Measurements from ENCODE around the gene PTPRN.
"Not testable (repeated sequence)": the region's sequence is repeated elsewhere in the genome, so short reads cannot be mapped to it uniquely, and the experiment has no call there.

PTPRN gene

DNA sequence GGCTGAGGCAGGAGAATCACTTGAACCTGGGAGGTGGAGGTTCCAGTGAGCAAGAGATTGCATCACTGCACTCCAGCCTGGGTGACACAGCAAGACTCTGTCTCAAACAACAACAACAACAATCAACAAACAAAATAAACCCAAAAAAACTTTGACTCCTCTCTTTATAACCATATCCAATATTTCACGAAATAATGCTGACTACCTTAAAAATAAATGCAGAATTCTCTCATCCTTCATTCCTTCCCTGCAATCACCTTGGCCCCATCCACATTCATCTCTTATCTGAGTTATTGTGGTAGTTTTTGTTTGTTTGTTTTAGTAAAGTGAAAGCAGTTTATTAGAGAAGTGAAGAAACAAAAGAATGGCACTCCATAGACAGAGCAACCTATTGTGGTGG, 3.2 kb downstream of the PTPRN start:
- DNase-seq = no peak

- DNase-seq = no peak
Observed at GRCh38 chr2:219304223-219304622, 5.0 kb downstream of the PTPRN start.

DNA sequence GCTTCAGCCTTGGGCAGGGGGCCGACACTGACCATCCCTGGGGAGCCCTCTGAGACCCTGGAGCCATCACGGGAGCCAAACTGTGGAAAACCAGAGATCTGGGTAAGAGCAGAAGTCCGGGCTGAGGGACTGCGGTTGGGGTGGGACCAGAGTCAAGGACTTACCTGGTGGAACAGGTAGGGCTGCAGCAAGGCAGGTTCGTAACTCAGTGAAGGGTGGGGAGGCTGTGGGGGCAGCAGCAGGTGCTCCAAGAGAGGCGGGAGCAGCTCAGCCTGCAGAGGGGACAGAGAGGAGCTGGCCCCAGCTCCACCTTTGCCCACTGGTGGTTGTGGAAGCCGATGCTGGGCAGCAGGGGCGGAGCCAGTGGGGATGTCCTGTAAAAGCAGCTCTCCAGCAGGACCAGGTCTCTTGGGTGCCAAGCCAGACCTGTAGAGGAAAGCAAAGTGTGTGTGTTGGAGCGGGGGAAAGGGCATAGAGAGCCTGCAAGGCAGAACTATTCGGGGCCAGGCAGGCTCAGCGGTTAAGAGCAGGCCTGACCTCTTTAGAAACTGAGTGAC, 6.7 kb downstream of the PTPRN start:
- DNase-seq = no peak

DNA sequence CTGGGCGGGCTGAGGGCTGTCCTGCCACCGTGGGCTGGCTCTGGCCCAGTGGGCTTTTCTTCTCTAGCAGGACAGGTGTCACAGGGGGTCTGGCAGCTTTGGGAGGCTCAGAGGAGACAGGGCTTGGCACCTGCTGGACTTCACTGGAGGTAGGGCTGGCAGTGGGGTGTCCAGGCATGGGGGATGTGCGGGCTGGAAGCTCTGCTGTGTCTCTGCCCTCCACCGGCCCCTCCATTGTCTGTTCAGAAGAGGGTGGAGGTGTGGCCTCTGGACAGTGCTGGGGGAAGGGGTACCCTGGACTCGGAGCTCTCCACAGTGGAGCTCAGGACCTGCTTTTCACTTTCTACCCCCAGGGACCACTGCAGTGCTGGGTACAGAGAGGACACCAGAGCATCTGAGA, 9.2 kb downstream of the PTPRN start:
- no peak for DNase-seq

- DNase-seq = no peak
Observed at GRCh38 chr2:219299372-219299760, 9.8 kb downstream of the PTPRN start.

GRCh38 chr2:219298759-219299371, 10.3 kb downstream of the PTPRN start:
- peak; percentile 47 for DNase-seq

- no peak for DNase-seq
Observed at GRCh38 chr2:219297766-219298456, 11.3 kb downstream of the PTPRN start.

- no peak for DNase-seq
Observed at GRCh38 chr2:219296631-219297391, 12.4 kb downstream of the PTPRN start.

DNA sequence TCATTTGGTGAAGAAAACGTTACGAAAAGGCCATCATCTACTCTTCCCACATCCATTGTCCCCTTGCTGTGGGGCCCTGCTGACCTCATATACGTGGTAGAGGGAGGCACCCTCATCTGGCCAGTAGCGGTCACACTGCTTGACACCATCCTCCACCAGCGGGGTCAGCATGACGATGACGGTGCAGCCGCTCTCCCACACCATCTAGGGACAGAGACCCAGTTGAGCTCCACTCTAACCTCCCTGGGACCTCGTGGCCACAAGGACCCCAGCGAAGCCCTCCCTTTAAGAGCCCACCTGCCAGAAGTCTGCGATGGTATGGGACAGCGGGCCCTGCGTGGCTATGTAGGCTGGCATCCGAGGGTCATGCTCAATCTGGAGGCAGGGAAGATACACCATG, 13.1 kb downstream of the PTPRN start:
- no peak for DNase-seq

- peak; percentile 78 for DNase-seq
Observed at GRCh38 chr2:219294356-219295351, 14.5 kb downstream of the PTPRN start.

DNA sequence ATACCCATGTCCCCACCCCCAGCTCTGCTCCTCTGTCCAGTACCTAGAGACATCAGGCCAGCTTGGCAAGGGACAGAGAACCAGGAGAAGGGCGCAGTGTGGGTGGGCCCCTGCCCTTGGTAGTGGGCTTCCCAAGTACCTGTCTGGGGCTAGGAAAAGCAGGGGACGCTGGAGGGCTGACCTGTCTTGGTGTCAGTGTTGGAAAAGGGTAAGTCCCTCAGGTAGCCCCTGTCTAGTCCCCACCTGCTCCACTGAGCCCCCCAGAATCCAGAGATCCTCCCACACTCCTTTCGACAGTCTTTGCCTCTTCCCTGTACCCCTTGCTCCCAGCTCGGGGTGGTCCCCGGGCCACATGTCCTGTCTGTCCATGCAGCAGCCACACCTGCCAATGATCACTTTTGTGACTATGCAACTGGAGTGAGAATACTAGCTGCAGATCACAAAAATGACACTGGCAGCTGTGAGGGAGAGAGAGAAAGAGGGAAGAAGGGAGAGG, 15.4 kb downstream of the PTPRN start:
- no peak for DNase-seq

- no peak for DNase-seq
Observed at GRCh38 chr2:219292616-219293015, 16.6 kb downstream of the PTPRN start.

GRCh38 chr2:219291910-219292490, 17.2 kb downstream of the PTPRN start:
- DNase-seq = no peak

DNA sequence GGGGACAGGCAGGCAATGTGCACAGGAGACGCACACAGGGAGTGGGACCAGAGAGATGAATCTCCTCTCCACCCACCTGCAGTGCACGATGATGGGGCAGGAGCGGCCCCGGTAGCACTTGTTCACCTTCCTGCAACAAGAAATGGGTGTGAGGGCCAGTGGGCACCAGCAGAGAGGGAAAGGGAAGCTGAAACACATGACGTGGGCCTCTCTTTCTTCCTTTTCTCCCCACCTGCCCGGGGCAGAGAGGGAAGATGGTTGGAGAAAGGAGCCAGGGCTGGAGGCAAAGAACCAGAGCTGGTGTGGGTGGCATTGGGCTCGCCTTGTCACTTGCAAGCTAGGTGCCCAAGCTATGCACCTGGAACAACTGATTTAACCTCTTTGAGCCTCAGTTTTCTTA, 17.8 kb downstream of the PTPRN start:
- no peak for DNase-seq

- no peak for DNase-seq
Observed at GRCh38 chr2:219290381-219291171, 18.6 kb downstream of the PTPRN start.

DNA sequence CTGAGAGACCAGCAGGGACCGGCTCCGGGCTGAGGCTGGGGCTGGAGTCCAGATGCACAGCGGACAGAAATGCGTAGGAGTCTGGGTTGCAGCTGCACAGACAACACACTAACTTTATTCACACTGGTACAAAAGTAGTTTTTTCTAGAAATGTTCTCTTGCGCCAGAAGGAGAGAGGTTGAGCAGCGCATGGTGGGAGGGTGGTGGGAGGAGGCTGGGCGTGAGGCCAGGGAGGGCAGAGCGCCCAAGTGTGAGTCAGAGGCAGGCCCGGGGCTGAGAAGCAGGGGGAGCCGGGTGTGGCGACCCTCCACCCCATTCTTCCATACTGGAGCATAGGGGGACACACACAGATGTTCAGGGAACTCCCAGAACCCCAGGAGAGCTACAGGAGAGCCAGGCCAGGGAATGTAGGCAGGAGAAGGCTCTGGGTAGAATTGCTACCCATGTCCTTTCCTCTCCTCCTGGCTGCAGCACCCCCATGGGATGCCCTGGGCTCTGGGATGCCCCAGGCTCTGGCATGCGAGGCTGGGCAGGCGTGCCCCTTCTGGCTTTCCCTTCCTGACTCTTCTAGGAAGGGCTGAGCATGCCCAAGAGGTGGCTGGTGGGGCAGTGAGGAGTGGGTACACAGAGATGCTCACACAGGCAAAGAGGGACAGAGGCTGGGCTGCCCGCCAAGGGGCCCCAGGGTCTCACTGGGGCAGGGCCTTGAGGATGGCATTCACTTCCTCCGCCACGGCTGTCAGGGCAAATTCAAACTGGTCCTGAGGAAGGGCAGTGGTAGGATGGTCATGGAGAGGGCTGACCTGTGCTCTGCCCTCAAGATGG, 19.5 kb downstream of the PTPRN start:
- no peak for DNase-seq

GRCh38 chr2:219289195-219289536, 20.0 kb downstream of the PTPRN start:
- no peak for DNase-seq

GRCh38 chr2:219287580-219288265, 21.5 kb downstream of the PTPRN start:
- DNase-seq = no peak

DNA sequence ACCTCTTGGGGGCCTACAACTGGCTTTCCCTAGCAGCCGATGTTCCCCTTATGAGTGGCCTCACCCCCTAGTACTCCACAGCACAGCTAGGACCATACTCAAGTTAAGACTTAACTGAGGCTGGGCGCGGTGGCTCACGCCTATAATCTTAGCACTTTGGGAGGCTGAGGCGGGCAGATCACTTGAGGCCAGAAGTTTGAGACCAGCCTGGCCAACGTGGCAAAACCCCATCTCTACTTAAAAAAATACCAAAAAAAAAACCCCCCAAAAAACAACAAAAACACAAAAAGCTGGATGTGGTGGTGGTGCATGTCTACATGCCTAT, 22.1 kb downstream of the PTPRN start:
- DNase-seq = not testable (repeated sequence)

All from NCI-H146 (cell line).